ENCODE results near the gene VGLL1.

VGLL1 gene

DNA sequence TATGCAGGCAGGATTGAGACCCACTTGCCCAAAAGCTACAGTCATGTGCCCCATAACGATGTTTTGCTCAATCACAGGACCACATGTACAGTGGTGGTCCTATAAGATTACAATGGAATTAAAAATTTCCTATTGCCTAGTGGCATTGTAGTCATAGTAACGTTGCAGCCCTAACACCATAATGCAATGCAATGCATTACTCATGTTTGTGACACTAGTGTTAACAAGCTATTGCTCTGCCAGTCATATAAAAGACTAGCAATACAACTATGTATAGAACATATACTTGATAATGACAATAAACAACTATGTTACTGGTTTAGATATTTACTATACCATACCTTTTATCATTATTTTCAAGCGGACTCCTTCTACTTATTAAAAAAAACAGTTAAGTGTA lies 50.6 kb downstream of the VGLL1 start:
- no peak for TF ChIP-seq CTCF (conservative IDR thresholded peaks at IDR 0.05; ENCODE audit: low read length)
- DNase-seq (ENCODE audit: low read depth), result no peak
- no peak overlapping the region for H3K4me3 ChIP-seq (ENCODE audit: low read length)

- no peak for TF ChIP-seq CTCF (conservative IDR thresholded peaks at IDR 0.05; ENCODE audit: low read length)
- H3K4me3 ChIP-seq (ENCODE audit: low read length), result no peak overlapping the region
- no peak for DNase-seq (ENCODE audit: low read depth)
Measured at GRCh38 chrX:136584545-136584944, 52.5 kb downstream of the VGLL1 start.

- DNase-seq (ENCODE audit: low read depth), result no peak
- TF ChIP-seq CTCF (conservative IDR thresholded peaks at IDR 0.05; ENCODE audit: low read length), result no peak
- H3K4me3 ChIP-seq (ENCODE audit: low read length), result no peak overlapping the region
Measured at GRCh38 chrX:136585262-136585661, 53.2 kb downstream of the VGLL1 start.

GRCh38 chrX:136585960-136586359 lies 53.9 kb downstream of the VGLL1 start:
- no peak for DNase-seq (ENCODE audit: low read depth)
- TF ChIP-seq CTCF (conservative IDR thresholded peaks at IDR 0.05; ENCODE audit: low read length), result no peak
- no peak overlapping the region for H3K4me3 ChIP-seq (ENCODE audit: low read length)

DNA sequence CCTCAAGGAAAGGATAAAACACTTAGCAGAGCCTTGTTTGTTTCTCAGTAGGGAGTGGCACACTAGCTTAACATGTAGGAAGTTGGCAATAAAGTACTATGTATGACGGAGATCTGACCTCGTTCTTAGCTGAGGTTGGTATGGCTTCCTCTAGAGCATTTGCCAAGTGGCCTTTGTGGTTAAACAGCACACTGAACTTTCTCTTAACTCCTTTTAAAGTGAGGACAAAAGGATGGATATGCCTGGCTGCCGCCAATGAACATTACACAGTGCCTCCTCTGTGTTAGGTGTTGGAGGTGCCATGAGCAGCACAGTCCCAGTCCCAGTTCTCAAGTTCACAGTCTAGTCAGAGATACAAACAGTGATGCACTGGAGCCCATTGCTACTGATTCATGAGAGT lies 54.4 kb downstream of the VGLL1 start:
- no peak overlapping the region for H3K4me3 ChIP-seq (ENCODE audit: low read length)
- DNase-seq (ENCODE audit: low read depth), result peak; percentile 0
- TF ChIP-seq CTCF (conservative IDR thresholded peaks at IDR 0.05; ENCODE audit: low read length), result no peak

GRCh38 chrX:136587532-136587931 lies 55.5 kb downstream of the VGLL1 start:
- no peak for DNase-seq (ENCODE audit: low read depth)
- H3K4me3 ChIP-seq (ENCODE audit: low read length), result no peak overlapping the region
- TF ChIP-seq CTCF (conservative IDR thresholded peaks at IDR 0.05; ENCODE audit: low read length), result no peak

DNA sequence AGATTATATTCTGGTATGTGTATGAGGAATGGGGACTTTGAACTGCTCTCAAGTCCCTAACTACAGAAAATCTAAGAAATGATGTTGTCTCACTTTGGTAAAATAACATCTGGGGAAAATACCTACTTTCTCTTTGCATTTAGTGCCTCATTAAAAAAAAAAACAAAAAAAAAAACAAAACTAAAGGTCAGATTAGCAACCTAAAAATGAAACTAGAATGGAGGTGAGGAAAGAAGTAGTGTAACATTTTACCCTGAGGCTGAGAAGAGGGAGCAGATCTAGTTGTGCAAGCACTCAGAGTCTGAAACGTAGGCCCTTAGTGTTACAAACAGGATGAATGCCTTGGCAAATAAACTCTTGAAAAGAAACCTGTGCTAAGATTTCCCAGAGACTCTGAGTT lies 56.0 kb downstream of the VGLL1 start:
- TF ChIP-seq CTCF (conservative IDR thresholded peaks at IDR 0.05; ENCODE audit: low read length), result no peak
- H3K4me3 ChIP-seq (ENCODE audit: low read length), result no peak overlapping the region
- no peak for DNase-seq (ENCODE audit: low read depth)

Data from AG10803 (cell line).